HEK293 (cell line): ENCODE results near the gene BBC3.

Experiments
- ELK4 ChIP-seq: IDR thresholded peaks from 2 replicates; pipeline ENCODE4 v1.6.1; 2011; ENCODE audit warnings: mild to moderate bottlenecking, low read depth, low read length, borderline replicate concordance
- GLI4 ChIP-seq: fragments of 450-650 bp; formaldehyde crosslinking; IDR thresholded peaks from 2 replicates; pipeline ENCODE4 v1.5.1; 2016; ENCODE audit warnings: missing biosample characterization, missing genetic modification characterization
- ZNF132 ChIP-seq: fragments of 450-650 bp; formaldehyde crosslinking; IDR thresholded peaks from 2 replicates; pipeline ENCODE4 v1.5.1; 2017; ENCODE audit warnings: missing biosample characterization, missing genetic modification characterization, borderline replicate concordance
- ZNF133 ChIP-seq: fragments of 450-650 bp; formaldehyde crosslinking; IDR thresholded peaks from 2 replicates; pipeline ENCODE4 v1.5.1; 2016; ENCODE audit warnings: missing biosample characterization, missing genetic modification characterization
- ZNF561 ChIP-seq: fragments of 450-650 bp; IDR thresholded peaks from 2 replicates; pipeline ENCODE4 v1.5.1; 2018; ENCODE audit warnings: missing biosample characterization, missing genetic modification characterization, borderline replicate concordance
- ZNF580 ChIP-seq: fragments of 450-650 bp; formaldehyde crosslinking; IDR thresholded peaks from 2 replicates; pipeline ENCODE4 v1.5.1; 2016; ENCODE audit warnings: missing biosample characterization, missing genetic modification characterization
- ZNF830 ChIP-seq: fragments of 450-650 bp; IDR thresholded peaks from 2 replicates; pipeline ENCODE4 v1.5.0; 2018; ENCODE audit warnings: missing biosample characterization, missing genetic modification characterization, low read depth, mild to moderate bottlenecking, moderate library complexity
- TF ChIP-seq, protein P1 (sequence below): fragments of 450-650 bp; formaldehyde crosslinking; conservative IDR thresholded peaks from 2 replicates; pipeline ENCODE4 v1.5.1; 2016; ENCODE audit warnings: low read depth, missing biosample characterization, missing genetic modification characterization
- TF ChIP-seq, protein P2 (sequence below): fragments of 450-650 bp; formaldehyde crosslinking; IDR thresholded peaks from 2 replicates; pipeline ENCODE4 v1.5.1; 2016; ENCODE audit warnings: missing biosample characterization, missing genetic modification characterization

DNA sequence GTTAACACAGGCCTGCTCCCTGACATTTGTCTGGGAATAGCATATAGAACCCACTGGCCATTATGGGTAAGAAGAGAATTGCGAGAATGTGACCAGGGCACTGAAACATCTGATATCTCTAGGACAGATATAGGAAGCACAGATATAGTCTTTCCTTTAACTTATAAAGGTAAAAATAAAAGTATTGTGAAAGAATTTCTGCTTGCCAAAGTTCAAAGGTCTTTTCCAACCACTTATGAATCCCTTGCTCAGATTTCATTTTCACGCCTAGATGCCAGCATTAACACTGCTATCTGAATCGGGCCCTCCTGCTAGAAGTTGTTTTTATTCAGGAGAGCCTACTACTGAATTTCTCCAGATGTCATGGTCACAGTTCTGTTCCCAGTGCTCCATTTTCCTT is 27.7 kb downstream of the BBC3 start:
- TF ChIP-seq ZNF132 (tag by site-specific recombination) (no peak), ZNF830 (tag by site-specific recombination) (no peak), ZNF580 (tag by site-specific recombination) (no peak), ZNF133 (no peak), GLI4 (tag by site-specific recombination) (no peak), ZNF561 (tag by site-specific recombination) (no peak), ELK4 (no peak)
- TF ChIP-seq, protein P1, sequence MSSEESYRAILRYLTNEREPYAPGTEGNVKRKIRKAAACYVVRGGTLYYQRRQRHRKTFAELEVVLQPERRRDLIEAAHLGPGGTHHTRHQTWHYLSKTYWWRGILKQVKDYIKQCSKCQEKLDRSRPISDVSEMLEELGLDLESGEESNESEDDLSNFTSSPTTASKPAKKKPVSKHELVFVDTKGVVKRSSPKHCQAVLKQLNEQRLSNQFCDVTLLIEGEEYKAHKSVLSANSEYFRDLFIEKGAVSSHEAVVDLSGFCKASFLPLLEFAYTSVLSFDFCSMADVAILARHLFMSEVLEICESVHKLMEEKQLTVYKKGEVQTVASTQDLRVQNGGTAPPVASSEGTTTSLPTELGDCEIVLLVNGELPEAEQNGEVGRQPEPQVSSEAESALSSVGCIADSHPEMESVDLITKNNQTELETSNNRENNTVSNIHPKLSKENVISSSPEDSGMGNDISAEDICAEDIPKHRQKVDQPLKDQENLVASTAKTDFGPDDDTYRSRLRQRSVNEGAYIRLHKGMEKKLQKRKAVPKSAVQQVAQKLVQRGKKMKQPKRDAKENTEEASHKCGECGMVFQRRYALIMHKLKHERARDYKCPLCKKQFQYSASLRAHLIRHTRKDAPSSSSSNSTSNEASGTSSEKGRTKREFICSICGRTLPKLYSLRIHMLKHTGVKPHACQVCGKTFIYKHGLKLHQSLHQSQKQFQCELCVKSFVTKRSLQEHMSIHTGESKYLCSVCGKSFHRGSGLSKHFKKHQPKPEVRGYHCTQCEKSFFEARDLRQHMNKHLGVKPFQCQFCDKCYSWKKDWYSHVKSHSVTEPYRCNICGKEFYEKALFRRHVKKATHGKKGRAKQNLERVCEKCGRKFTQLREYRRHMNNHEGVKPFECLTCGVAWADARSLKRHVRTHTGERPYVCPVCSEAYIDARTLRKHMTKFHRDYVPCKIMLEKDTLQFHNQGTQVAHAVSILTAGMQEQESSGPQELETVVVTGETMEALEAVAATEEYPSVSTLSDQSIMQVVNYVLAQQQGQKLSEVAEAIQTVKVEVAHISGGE (tag by site-specific recombination), result no peak
- TF ChIP-seq, protein P2, sequence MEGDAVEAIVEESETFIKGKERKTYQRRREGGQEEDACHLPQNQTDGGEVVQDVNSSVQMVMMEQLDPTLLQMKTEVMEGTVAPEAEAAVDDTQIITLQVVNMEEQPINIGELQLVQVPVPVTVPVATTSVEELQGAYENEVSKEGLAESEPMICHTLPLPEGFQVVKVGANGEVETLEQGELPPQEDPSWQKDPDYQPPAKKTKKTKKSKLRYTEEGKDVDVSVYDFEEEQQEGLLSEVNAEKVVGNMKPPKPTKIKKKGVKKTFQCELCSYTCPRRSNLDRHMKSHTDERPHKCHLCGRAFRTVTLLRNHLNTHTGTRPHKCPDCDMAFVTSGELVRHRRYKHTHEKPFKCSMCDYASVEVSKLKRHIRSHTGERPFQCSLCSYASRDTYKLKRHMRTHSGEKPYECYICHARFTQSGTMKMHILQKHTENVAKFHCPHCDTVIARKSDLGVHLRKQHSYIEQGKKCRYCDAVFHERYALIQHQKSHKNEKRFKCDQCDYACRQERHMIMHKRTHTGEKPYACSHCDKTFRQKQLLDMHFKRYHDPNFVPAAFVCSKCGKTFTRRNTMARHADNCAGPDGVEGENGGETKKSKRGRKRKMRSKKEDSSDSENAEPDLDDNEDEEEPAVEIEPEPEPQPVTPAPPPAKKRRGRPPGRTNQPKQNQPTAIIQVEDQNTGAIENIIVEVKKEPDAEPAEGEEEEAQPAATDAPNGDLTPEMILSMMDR, result no peak
